Upper lobe of right lung (tissue), 1 donor: ENCODE data around the gene ALKBH7. TPM values are rescaled to one million over a fixed set of nuclear protein-coding genes. Genes with fewer than 3 reads are reported as not detected.

Source experiments
- ATAC-seq: fragments of 200-7000 bp; cut with Tn5 transposase; one replicate; pipeline ENCODE4 v1.9.1; 2020; ENCODE audit warnings: mild to moderate bottlenecking, moderate library complexity
- DNase-seq: peaks from one replicate; pipeline ENCODE4 v3.0.0-alpha.2; 2020
- H3K27ac ChIP-seq: fragments of 200-600 bp; one replicate; pipeline ENCODE4 v1.8.0; 2022
- H3K27me3 ChIP-seq: fragments of 200-600 bp; one replicate; pipeline ENCODE4 v1.8.0; 2022; ENCODE audit warnings: mild to moderate bottlenecking
- H3K36me3 ChIP-seq: fragments of 200-600 bp; one replicate; pipeline ENCODE4 v1.8.0; 2022
- H3K4me1 ChIP-seq: fragments of 200-600 bp; one replicate; pipeline ENCODE4 v1.8.0; 2022
- H3K4me3 ChIP-seq: fragments of 200-600 bp; one replicate; pipeline ENCODE4 v1.8.0; 2022; ENCODE audit warnings: mild to moderate bottlenecking
- H3K9me3 ChIP-seq: fragments of 200-600 bp; one replicate; pipeline ENCODE4 v1.8.0; 2022
- CTCF ChIP-seq: fragments of 200-600 bp; IDR thresholded peaks from one replicate; pipeline ENCODE4 v1.8.0; 2022; ENCODE audit warnings: antibody characterized with exemption
- intact Hi-C: fragments of 100-400 bp; cut with DNase I; formaldehyde crosslinking; loops from one replicate; pipeline ENCODE4 v1.11.0; 2022
- total RNA-seq: library from RNA; stranded (reverse); fragmentation: NEBNext Ultra II Directional; extraction: Animal tissue kit (Norgen Biotek cat#: 25700); gene quantifications from one replicate; pipeline ENCODE4 v1.2.1, GENCODE V29; 2021
- donor health status: DM: no; HTN: yes; CAD: no; lungs with severe emphysema.

Gene ALKBH7
- total RNA-seq, 1 donor from 2014 or later = 57.2 TPM

- Histone ChIP-seq H3K4me3 (peak overlapping the region; percentile 90), H3K27ac (peak overlapping the region; percentile 84), H3K27me3 (no peaks in the 10 kb centered on the region), H3K4me1 (peaks cover 15% of the 10 kb centered on the region), H3K36me3 (peaks cover 31% of the 10 kb centered on the region), H3K9me3 (no peaks in the 10 kb centered on the region)
- intact Hi-C loops = no loop called here
- no peak for TF ChIP-seq CTCF
- ATAC-seq (no peak), DNase-seq (no peak)
Observed at GRCh38 chr19:6362027-6362350, 10.6 kb upstream of the ALKBH7 start.

- Histone ChIP-seq H3K27me3 (no peaks in the 10 kb centered on the region), H3K4me3 (peak overlapping the region; percentile 90), H3K27ac (peak overlapping the region; percentile 84), H3K9me3 (no peaks in the 10 kb centered on the region), H3K4me1 (peaks cover 15% of the 10 kb centered on the region), H3K36me3 (peaks cover 35% of the 10 kb centered on the region)
- TF ChIP-seq CTCF = no peak
- no peak for DNase-seq
- ATAC-seq = no peak
- intact Hi-C loops = no loop called here
Observed at GRCh38 chr19:6362351-6362801, 10.2 kb upstream of the ALKBH7 start.

GRCh38 chr19:6364353-6364752 lies 8.2 kb upstream of the ALKBH7 start:
- Histone ChIP-seq H3K4me1 (peaks cover 15% of the 10 kb centered on the region), H3K27ac (no peak overlapping the region), H3K36me3 (peaks cover 55% of the 10 kb centered on the region), H3K27me3 (no peaks in the 10 kb centered on the region), H3K9me3 (no peaks in the 10 kb centered on the region), H3K4me3 (no peak overlapping the region)
- intact Hi-C loops = no loop called here
- DNase-seq (no peak), ATAC-seq (no peak)
- TF ChIP-seq CTCF = no peak

DNA sequence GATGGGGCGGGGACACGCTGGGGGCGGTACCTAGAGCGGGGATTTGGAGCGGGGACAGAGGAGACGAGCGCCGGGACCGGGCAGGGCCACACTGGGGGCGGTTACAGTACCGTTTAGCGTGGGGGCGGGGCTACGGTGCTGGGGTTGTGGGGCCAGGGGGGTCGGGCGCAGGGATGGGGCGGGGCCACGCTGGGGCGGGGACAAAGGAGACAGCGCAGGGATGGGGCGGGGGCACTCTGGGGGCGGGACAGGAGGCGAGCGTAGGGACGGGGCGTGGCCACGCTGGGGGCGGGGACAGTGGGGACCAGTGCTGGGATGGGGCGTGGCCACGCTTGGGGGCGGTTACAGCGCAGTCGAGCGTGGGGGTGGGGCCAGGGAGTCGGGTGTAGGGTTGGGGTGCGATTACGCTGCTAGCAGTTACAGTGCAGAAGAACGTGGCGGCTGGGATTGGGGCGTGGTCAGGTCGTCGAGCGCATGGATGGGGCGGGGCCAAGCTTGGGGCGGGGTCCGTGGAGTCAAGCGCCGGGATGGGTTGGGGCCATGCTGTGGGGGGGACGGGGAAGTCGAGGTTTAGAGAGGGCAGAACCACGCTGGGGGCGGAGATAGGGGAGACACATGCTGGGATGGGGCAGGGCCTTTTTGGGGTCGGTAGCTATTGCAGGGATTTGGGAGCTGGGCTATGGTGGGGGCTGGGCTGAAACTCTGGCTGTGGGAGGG lies 660 bp downstream of the ALKBH7 start:
- Histone ChIP-seq H3K36me3 (peaks cover 12% of the 10 kb centered on the region), H3K9me3 (no peaks in the 10 kb centered on the region), H3K27me3 (no peaks in the 10 kb centered on the region), H3K4me3 (peak overlapping the region; percentile 86), H3K27ac (peak overlapping the region; percentile 94), H3K4me1 (no peaks in the 10 kb centered on the region)
- ATAC-seq = peak; percentile 92
- DNase-seq = peak; percentile 99
- no peak for TF ChIP-seq CTCF
- intact Hi-C loops = no loop called here

- DNase-seq (no peak), ATAC-seq (no peak)
- Histone ChIP-seq H3K27ac (no peak overlapping the region), H3K4me3 (peak overlapping the region; percentile 86), H3K9me3 (no peaks in the 10 kb centered on the region), H3K4me1 (no peaks in the 10 kb centered on the region), H3K27me3 (no peaks in the 10 kb centered on the region), H3K36me3 (peaks cover 7% of the 10 kb centered on the region)
- intact Hi-C loops = no loop called here
- TF ChIP-seq CTCF = no peak
Observed at GRCh38 chr19:6373813-6374108, 1.2 kb downstream of the ALKBH7 start.
